Thyroid gland (tissue), 4 donors: ENCODE results near the gene PUSL1.

Source experiments
- POLR2A ChIP-seq, 2 donors: fragments of 450-650 bp; IDR thresholded peaks; one replicate each; pipeline ENCODE4 v1.6.1; 2017; ENCODE audit warnings: antibody characterized with exemption in 2 of 2, mild to moderate bottlenecking in 2 of 2, moderate library complexity in 1 of 2
- TF ChIP-seq, protein P1 (sequence below), 6 experiments: fragments of 200-600 bp in 3 of 6; fragments of 450-650 bp in 3 of 6; sonication (generic) in 3 of 6; IDR thresholded peaks; one replicate each; pipeline ENCODE4 v1.5.1; 2016 to 2019; ENCODE audit warnings: antibody characterized with exemption in 6 of 6, mild to moderate bottlenecking in 2 of 6, inconsistent platforms in 1 of 6, moderate library complexity in 1 of 6

DNA sequence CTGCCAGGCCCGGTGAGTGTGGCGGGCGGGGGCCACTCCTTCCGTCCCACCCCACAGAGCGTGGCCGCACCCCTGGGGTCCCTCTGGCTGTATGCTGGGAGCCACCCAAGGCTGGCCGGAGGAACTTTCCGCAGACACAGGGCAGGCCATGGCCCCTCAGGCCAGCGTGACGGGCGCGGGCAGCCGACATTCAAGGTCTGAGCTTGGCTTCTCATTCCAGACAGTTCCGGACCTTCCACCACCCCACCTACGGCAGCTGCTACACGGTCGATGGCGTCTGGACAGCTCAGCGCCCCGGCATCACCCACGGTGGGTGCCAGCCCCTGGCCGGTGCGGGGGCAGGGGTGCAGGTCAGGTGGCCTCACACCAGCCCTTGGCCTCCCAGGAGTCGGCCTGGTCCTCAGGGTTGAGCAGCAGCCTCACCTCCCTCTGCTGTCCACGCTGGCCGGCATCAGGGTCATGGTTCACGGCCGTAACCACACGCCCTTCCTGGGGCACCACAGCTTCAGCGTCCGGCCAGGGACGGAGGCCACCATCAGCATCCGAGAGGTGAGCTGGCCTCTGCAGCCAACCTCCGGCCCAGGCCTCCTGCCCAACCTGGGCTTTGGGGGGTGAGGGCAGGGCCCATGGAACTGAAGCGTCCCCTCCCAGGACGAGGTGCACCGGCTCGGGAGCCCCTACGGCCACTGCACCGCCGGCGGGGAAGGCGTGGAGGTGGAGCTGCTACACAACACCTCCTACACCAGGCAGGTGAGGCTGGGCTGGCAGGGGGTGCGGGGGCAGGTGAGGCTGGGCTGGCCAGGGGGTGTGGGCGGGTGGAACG, 20.9 kb upstream of the PUSL1 start:
- TF ChIP-seq POLR2A (IDR thresholded peaks at IDR 0.05) = no peak
- TF ChIP-seq, protein P1, sequence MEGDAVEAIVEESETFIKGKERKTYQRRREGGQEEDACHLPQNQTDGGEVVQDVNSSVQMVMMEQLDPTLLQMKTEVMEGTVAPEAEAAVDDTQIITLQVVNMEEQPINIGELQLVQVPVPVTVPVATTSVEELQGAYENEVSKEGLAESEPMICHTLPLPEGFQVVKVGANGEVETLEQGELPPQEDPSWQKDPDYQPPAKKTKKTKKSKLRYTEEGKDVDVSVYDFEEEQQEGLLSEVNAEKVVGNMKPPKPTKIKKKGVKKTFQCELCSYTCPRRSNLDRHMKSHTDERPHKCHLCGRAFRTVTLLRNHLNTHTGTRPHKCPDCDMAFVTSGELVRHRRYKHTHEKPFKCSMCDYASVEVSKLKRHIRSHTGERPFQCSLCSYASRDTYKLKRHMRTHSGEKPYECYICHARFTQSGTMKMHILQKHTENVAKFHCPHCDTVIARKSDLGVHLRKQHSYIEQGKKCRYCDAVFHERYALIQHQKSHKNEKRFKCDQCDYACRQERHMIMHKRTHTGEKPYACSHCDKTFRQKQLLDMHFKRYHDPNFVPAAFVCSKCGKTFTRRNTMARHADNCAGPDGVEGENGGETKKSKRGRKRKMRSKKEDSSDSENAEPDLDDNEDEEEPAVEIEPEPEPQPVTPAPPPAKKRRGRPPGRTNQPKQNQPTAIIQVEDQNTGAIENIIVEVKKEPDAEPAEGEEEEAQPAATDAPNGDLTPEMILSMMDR (IDR thresholded peaks at IDR 0.05) = no peak
